Stimulated activated CD8-positive, alpha-beta memory T cell treated with anti-CD3 and anti-CD28 coated beads, Interleukin-4, amount 100 ng/mL, for 4 hours (primary cell): ENCODE data around the gene SNED1.

Experiments
- DNase-seq, 2 donors: peaks; one replicate each; pipeline ENCODE4 v3.0.0-alpha.2; 2020; ENCODE audit warnings: low read depth in 2 of 2, low spot score in 1 of 2

SNED1 gene

GRCh38 chr2:241066171-241066892 is 67.9 kb downstream of the SNED1 start:
- DNase-seq = no peak

- DNase-seq = no peak
Measured at GRCh38 chr2:241066893-241067341, 68.5 kb downstream of the SNED1 start.

GRCh38 chr2:241067501-241068135 is 69.2 kb downstream of the SNED1 start:
- DNase-seq = no peak

GRCh38 chr2:241068136-241068941 is 69.9 kb downstream of the SNED1 start:
- DNase-seq = no peak

GRCh38 chr2:241068942-241069810 is 70.8 kb downstream of the SNED1 start:
- DNase-seq = no peak

GRCh38 chr2:241069821-241070281 is 71.4 kb downstream of the SNED1 start:
- DNase-seq = no peak

GRCh38 chr2:241070361-241070760 is 71.9 kb downstream of the SNED1 start:
- DNase-seq = no peak

GRCh38 chr2:241070811-241071676 is 72.6 kb downstream of the SNED1 start:
- no peak for DNase-seq

GRCh38 chr2:241071677-241072111 is 73.3 kb downstream of the SNED1 start:
- no peak for DNase-seq

- no peak for DNase-seq
Measured at GRCh38 chr2:241072151-241072550, 73.7 kb downstream of the SNED1 start.

GRCh38 chr2:241072553-241073165 is 74.2 kb downstream of the SNED1 start:
- DNase-seq = no peak

GRCh38 chr2:241073166-241074064 is 75.0 kb downstream of the SNED1 start:
- no peak for DNase-seq

- DNase-seq = no peak
Measured at GRCh38 chr2:241074065-241074818, 75.8 kb downstream of the SNED1 start.

- no peak for DNase-seq
Measured at GRCh38 chr2:241074901-241075540, 76.6 kb downstream of the SNED1 start.

- DNase-seq = no peak
Measured at GRCh38 chr2:241080405-241081189, 82.2 kb downstream of the SNED1 start.

GRCh38 chr2:241081190-241081642 is 82.8 kb downstream of the SNED1 start:
- no peak for DNase-seq
